HT-29 (cell line): Measurements from ENCODE around the gene BTF3. TPM values are rescaled to one million over a fixed set of nuclear protein-coding genes. Genes with fewer than 3 reads are reported as not detected.
"Not testable (repeated sequence)": the region's sequence is repeated elsewhere in the genome, so short reads cannot be mapped to it uniquely, and the experiment has no call there.

ENCODE experiments used
- DNase-seq: peaks from one replicate; pipeline ENCODE4 v3.0.0-alpha.2; 2015; ENCODE audit warnings: low spot score
- total RNA-seq: library from RNA; depleted of rRNA; stranded (reverse); fragments of >200 nt; shearing (Covaris generic); gene quantifications from 2 replicates; pipeline ENCODE4 v1.2.3, GENCODE V29; 2014

BTF3 gene
- total RNA-seq, 1 experiment from 2014 or later = 233 TPM

- no peak for DNase-seq
Measured at GRCh38 chr5:73485715-73486114, 12.5 kb upstream of the BTF3 start.

- DNase-seq = no peak
Measured at GRCh38 chr5:73486119-73486899, 11.9 kb upstream of the BTF3 start.

- DNase-seq = not testable (repeated sequence)
Measured at GRCh38 chr5:73487257-73487656, 11.0 kb upstream of the BTF3 start.

GRCh38 chr5:73487815-73488214 is 10.4 kb upstream of the BTF3 start:
- no peak for DNase-seq

- no peak for DNase-seq
Measured at GRCh38 chr5:73488806-73489205, 9.4 kb upstream of the BTF3 start.

- DNase-seq = no peak
Measured at GRCh38 chr5:73490088-73490487, 8.2 kb upstream of the BTF3 start.

- no peak for DNase-seq
Measured at GRCh38 chr5:73491155-73491554, 7.1 kb upstream of the BTF3 start.

- no peak for DNase-seq
Measured at GRCh38 chr5:73493421-73493820, 4.8 kb upstream of the BTF3 start.

- no peak for DNase-seq
Measured at GRCh38 chr5:73494721-73495120, 3.5 kb upstream of the BTF3 start.

- DNase-seq = peak; percentile 74
Measured at GRCh38 chr5:73495772-73496335, 2.4 kb upstream of the BTF3 start.

- peak; percentile 68 for DNase-seq
Measured at GRCh38 chr5:73496984-73497457, 1.2 kb upstream of the BTF3 start.

- DNase-seq = peak; percentile 12
Measured at GRCh38 chr5:73497497-73498056, 665 bp upstream of the BTF3 start.

- DNase-seq = peak; percentile 18
Measured at GRCh38 chr5:73499187-73499586, 945 bp downstream of the BTF3 start.

- no peak for DNase-seq
Measured at GRCh38 chr5:73499756-73500155, 1.5 kb downstream of the BTF3 start.

- no peak for DNase-seq
Measured at GRCh38 chr5:73501406-73501805, 3.2 kb downstream of the BTF3 start.

- no peak for DNase-seq
Measured at GRCh38 chr5:73506459-73506955, 8.3 kb downstream of the BTF3 start.

GRCh38 chr5:73507062-73507461 is 8.8 kb downstream of the BTF3 start:
- DNase-seq = no peak

GRCh38 chr5:73508521-73508920 is 10.3 kb downstream of the BTF3 start:
- DNase-seq = not testable (repeated sequence)

GRCh38 chr5:73513996-73514395 is 15.8 kb downstream of the BTF3 start:
- peak; percentile 71 for DNase-seq

GRCh38 chr5:73514418-73514817 is 16.2 kb downstream of the BTF3 start:
- no peak for DNase-seq

- DNase-seq = peak; percentile 57
Measured at GRCh38 chr5:73515232-73515631, 17.0 kb downstream of the BTF3 start.

GRCh38 chr5:73519531-73520283 is 21.5 kb downstream of the BTF3 start:
- peak; percentile 95 for DNase-seq
